GM21381 (cell line): ENCODE results near the gene KRT10.
"Not testable (repeated sequence)": the region's sequence is repeated elsewhere in the genome, so short reads cannot be mapped to it uniquely, and the experiment has no call there.

Experiments used
- ATAC-seq: cut with Tn5 transposase; IDR thresholded peaks from one replicate; pipeline ENCODE4 v1.9.1; 2021; ENCODE audit warnings: mild to moderate bottlenecking, moderate library complexity; ENCODE audit not compliant: unreplicated experiment

The KRT10 gene

DNA sequence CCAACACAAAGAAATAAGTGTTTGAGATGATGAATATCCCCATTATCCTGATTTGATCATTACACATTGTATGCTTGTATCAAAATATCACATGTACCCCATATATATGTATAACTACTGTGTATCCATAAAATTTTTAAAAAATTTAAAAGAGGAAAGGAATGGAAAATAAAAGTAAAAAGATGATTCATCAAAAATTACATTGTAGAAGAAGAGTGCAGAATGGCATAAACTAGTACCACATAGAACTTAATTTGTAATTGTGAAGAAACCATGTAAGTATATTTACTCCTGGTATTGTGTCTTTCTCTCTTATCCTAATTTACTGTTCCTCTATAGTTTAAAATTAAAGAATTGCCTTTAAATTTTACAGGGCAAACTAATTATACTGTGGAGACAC is 11.5 kb upstream of the KRT10 start:
- no peak for ATAC-seq

DNA sequence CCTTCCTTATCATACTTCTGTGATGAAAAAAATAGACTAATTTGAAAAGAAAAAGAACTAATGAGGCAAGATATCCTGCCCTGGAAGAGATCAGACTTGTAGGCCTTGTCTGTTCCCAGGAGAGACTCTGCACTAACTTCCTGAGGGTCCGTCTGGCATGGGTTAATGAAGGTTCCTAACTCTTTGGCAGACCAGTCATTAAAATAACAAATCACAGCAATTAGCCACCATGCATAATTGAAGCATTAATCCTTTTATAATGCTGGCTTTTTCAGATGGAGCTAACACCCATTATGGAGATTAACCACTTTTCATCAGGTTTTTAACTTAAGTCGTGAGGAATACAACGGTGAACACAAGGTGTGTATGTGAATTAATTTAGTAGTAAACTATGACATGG is 10.4 kb upstream of the KRT10 start:
- ATAC-seq, result no peak

DNA sequence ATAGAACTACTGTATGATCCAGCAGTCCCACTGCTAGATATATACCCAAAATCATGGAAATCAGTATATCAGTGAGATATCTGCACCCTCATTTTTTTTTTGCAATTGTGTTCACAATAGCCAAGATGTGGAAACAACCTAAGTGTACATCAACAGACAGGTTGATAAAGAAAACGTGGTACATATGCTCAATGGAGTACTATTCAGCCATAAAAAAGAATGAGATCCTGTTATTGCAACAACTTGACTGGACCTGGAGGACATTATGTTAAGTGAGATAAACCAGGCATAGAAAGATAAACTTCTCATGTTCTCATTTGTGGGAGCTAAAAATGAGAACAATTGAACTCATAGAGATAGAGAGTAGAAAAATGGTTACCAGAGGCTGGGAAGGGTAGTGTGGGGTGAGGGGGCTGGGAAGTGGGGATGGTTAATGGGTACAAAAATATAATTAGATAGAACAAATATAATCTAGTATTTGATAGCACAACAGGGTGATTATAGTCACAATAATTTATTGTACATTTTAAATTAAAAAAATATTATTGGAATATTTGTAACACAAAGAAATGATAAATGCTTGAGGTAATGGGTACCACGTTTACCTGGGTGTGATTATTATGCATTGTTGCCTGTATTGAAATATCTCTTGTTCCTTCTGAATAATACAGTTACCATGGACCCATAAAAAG is 7.8 kb upstream of the KRT10 start:
- no peak for ATAC-seq

- no peak for ATAC-seq
Measured at GRCh38 chr17:40828454-40829044, 6.1 kb upstream of the KRT10 start.

- ATAC-seq, result no peak
Measured at GRCh38 chr17:40827746-40828453, 5.5 kb upstream of the KRT10 start.

GRCh38 chr17:40825599-40825998 is 3.2 kb upstream of the KRT10 start:
- ATAC-seq, result no peak

GRCh38 chr17:40824015-40824832 is 1.8 kb upstream of the KRT10 start:
- no peak for ATAC-seq

DNA sequence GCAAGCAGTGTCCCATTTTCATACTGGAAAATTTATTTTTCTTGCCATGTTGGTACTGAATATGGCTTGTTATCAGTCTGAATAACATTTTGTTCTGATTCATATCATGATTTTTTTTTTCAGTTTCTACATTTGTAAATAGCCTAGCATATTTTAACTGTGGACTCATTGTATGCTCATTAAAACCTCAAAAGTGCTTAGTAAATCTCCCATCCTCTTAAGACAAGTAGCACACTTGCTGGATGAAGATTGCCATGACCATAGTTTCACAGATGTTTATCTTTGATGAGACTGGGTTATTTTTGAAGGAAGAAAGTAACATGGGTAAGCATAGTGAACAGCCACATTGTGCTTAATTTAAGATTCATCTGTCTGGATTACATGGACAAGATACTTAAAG is 878 bp downstream of the KRT10 start:
- ATAC-seq, result no peak

GRCh38 chr17:40820228-40820838 is 2.1 kb downstream of the KRT10 start:
- ATAC-seq, result no peak

GRCh38 chr17:40819528-40820125 is 2.8 kb downstream of the KRT10 start:
- no peak for ATAC-seq

DNA sequence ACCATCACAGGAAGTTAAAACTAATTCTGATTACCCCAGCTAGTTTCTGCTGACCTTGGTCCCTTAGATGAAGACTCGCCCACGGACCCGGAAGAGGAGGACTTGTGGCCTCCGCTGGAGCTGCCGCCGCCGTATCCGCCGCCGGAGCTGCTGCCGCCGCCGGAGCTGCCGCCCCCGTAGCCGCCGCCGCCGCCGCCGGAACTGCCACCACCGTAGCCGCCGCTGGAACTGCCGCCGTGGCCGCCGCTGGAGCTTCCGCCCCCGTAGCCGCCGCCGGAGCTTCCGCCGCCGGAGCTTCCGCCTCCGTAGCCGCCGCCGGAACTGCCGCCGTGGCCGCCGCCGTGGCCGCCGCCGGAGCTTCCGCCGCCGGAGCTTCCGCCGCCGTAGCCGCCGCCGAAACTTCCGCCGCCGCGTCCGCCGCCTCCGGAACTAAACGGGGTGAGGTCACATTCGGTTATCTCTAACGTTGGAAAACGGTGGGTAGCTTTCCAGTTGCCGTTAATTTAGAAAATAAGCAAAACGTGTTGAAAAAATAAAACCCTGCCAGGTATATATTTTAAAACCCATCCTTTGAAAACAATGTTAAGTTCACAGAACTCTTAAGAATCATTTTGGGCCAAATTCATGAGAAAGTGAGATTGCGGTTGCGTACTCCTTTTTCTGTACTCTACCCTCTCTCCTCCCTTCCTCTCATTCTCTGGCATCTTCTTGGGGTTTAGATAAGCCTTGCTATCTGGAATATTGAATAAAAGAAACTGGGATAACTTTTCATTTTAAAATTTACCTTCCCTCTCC is 3.5 kb downstream of the KRT10 start:
- ATAC-seq, result peak; percentile 76

- ATAC-seq, result no peak
Measured at GRCh38 chr17:40818343-40818732, 4.1 kb downstream of the KRT10 start.

DNA sequence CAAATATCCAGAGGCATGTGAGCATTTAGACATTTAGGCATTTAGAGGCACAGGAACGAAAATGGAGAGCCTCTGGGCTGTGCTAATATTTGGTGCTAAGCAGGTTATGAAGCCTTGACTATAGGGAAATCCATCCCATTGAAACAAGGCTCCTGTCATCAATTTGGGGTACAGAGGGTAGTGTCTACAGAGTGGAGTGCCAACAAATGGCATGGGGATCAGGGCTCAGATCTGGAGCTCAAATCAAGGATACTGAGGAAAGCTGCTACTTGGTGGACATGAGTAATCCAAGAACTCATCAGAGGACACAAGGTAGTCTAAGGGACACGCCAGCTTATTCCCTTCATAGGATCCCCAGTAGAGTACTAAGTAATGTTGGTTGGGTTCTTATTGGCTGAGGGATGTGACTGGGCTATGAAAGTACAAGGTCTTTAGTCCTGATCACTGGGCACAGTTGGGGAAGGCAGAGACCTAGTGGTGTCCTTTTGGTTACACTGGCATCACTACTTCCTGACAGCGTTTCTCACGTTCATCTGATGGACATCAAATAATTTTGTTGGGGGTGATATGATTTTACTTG is 5.2 kb downstream of the KRT10 start:
- ATAC-seq, result no peak

DNA sequence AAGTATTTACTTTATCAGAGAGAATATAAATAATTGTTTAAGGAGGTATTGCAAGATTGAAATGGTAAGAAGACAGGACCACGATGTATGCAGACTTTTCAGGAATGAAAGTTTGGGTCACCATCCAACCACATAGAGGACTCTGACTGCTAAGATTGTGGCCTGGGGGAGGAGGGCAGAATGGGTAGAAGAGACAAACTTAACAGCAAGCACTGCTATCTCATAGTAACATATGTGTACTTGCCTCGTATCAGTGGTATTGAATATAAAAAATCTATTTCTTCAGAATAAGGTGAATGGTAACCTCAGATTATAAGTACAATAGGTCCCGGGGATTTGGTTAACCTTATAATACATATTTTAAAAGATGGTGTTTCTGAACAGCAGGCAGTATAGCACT is 5.8 kb downstream of the KRT10 start:
- ATAC-seq, result no peak

DNA sequence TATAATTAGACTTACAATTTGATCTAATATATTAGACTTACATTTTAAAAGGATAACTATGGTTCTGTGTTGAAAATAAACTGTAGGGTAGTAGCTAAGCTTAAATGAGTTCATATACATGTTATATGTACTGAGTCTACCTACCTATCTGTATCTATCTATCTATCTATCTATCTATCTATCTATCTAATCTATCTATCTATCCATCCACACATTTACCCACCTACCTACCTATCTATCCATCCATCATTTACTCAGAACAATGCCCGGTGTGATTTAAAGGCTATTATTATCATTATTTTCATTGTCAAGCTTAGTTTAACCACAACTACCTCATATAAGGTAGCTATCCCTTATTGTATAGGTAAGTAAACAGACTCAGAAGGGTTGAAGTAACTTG is 7.0 kb downstream of the KRT10 start:
- ATAC-seq, result no peak

DNA sequence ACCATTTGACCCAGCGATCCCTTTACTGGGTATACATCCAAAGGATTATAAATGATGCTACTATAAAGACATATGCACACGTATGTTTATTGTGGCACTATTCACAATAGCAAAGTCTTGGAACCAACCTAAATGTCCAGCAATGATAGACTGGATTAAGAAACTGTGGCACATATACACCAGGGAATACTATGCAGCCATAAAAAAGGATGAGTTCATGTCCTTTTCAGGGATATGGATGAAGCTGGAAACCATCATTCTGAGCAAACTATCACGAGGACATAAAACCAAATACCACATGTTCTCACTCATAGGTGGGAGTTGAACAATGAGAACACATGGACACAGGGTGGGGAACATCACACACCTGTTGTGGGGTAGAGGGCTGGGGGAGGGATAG is 7.8 kb downstream of the KRT10 start:
- ATAC-seq, result not testable (repeated sequence)

- ATAC-seq, result no peak
Measured at GRCh38 chr17:40813804-40814203, 8.6 kb downstream of the KRT10 start.

DNA sequence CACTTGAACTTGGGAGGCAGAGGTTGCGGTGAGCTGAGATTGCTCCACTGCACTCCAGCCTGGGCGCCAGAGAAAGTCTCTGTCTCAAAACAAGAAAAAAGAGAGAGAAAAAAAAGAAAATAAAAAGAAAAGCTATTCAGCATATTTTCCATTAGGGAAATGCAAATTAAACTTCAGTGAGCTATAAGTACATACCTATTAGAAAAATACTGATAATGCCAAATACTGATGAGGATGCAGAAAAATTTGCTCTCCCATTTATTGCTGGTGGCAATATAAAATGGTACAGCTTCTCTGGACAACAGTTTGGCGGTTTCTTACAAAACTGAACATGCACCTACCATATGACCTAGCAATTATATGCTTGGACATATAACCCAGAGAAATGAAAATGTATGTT is 9.8 kb downstream of the KRT10 start:
- ATAC-seq, result no peak

GRCh38 chr17:40810494-40810893 is 11.9 kb downstream of the KRT10 start:
- ATAC-seq, result no peak
